ENCODE data around the gene HPRT1. TPM values are rescaled to one million over a fixed set of nuclear protein-coding genes. Genes with fewer than 3 reads are reported as not detected.

HPRT1 gene, protein sequence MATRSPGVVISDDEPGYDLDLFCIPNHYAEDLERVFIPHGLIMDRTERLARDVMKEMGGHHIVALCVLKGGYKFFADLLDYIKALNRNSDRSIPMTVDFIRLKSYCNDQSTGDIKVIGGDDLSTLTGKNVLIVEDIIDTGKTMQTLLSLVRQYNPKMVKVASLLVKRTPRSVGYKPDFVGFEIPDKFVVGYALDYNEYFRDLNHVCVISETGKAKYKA
- 7.5 and 8.1 TPM in 2 replicates for total RNA-seq

GRCh38 chrX:134460005-134460861 lies at the start of gene HPRT1:
Gene HPRT1, plus strand, starts transcription at chrX:134460165. Its CDS starts 147 bp downstream, at chrX:134460312.

Small RNAs within 50 kb of the gene (small RNA-seq; reads per million reads assigned to genes)
- not detected for gene AC004383.1
- gene MIR450A1, result 9.9 reads per million, percentile 96 among the genes with 10 or more reads in this experiment
- gene MIR450A2, result 8.6 reads per million, percentile 95 among the genes with 10 or more reads in this experiment
- 0.95 reads per million, percentile 57 among the genes with 10 or more reads in this experiment for gene MIR450B
- 293 reads per million, percentile 99 among the genes with 10 or more reads in this experiment for gene MIR503
- 10.6 reads per million, percentile 96 among the genes with 10 or more reads in this experiment for gene MIR542

Other genes starting within 250 kb of the HPRT1 start
- not detected in 2 replicates for gene CCDC160, start 223.0 kb upstream of the HPRT1 start, total RNA-seq
- gene PHF6, start 86.9 kb upstream of the HPRT1 start, total RNA-seq, result 32.0 and 40.2 TPM in 2 replicates
- gene PLAC1, start 198.3 kb downstream of the HPRT1 start, total RNA-seq, result 0.33 TPM in 1 of 2 replicates, not detected in the other

All from vein endothelial cell (primary cell).